ENCODE measurements around the gene KIAA0319L. TPM values are rescaled to one million over a fixed set of nuclear protein-coding genes. Genes with fewer than 3 reads are reported as not detected.

Gene KIAA0319L
- total RNA-seq, 1 experiment from 2014 or later, result 46.4 TPM

- H3K23ac ChIP-seq (ENCODE audit: insufficient read length, low read depth, low read length), result no peak overlapping the region
- no peaks in the 10 kb centered on the region for H3K23me2 ChIP-seq (ENCODE audit: insufficient read length, low read depth, low read length, poor library complexity, severe bottlenecking)
- Mint-ChIP-seq H3K4me1 (peaks cover 0 to 10% of the 10 kb centered on the region in 2 experiments; a peak in 2 of 4 replicates), H3K9me3 (no peaks in the 10 kb centered on the region), H3K27me3 (ENCODE audit: low read depth) (no peaks in the 10 kb centered on the region), H3K36me3 (ENCODE audit: insufficient read depth in 1 of 3, low read depth in 3 of 3) (peaks cover 30 to 73% (median 59%) of the 10 kb centered on the region in 3 experiments), H3K27ac (peak overlapping the region in 2 of 3 experiments; percentile 4 to 56; a peak in 2 of 7 replicates), H3K4me3 (no peak overlapping the region)
- H3K9ac ChIP-seq (ENCODE audit: extremely low read depth, insufficient read length, low read length), result no peak overlapping the region
- no peak for TF ChIP-seq CTCF (conservative IDR thresholded peaks at IDR 0.05)
- H3T11ph ChIP-seq (ENCODE audit: low read length), result no peak overlapping the region
- no peak overlapping the region for H3K18ac ChIP-seq (ENCODE audit: insufficient read length, low read depth, low read length)
- no peak for DNase-seq
- no peak overlapping the region for H2BK20ac ChIP-seq (ENCODE audit: low read depth, low read length, poor library complexity, severe bottlenecking)
- H2BK12ac ChIP-seq (ENCODE audit: insufficient read length, low read depth, low read length), result no peak overlapping the region
- no peak overlapping the region for H4K91ac ChIP-seq (ENCODE audit: insufficient read length, low read depth, low read length)
- H3K9me3 ChIP-seq (ENCODE audit: control insufficient read depth, low read depth, low read length), result no peaks in the 10 kb centered on the region
- WGBS (ENCODE audit: extremely low coverage, insufficient read length, low lambda C conversion rate), result no CpG with 5 or more reads among the region's 6 CpGs
- no peaks in the 10 kb centered on the region for H3K79me2 ChIP-seq (ENCODE audit: insufficient read depth, low read length)
- no peak overlapping the region for H2BK15ac ChIP-seq (ENCODE audit: low read depth, low read length)
- no peaks in the 10 kb centered on the region for H4K20me1 ChIP-seq (ENCODE audit: control insufficient read depth, insufficient read depth, insufficient read length)
- H2BK5ac ChIP-seq (ENCODE audit: insufficient read length, low read length), result no peak overlapping the region
- no peak overlapping the region for H3K14ac ChIP-seq (ENCODE audit: insufficient read depth, low read length)
- no peak overlapping the region for H2AK5ac ChIP-seq (ENCODE audit: insufficient read length, low read length)
- H3K4ac ChIP-seq (ENCODE audit: low read depth, low read length), result no peak overlapping the region
- no peak overlapping the region for H4K8ac ChIP-seq (replicated peaks; ENCODE audit: insufficient read length, low read depth, low read length)
- H3K79me1 ChIP-seq (ENCODE audit: insufficient read depth, low read depth, low read length, poor library complexity, severe bottlenecking), result no peaks in the 10 kb centered on the region
- no peak overlapping the region for H2AFZ ChIP-seq (ENCODE audit: low read length)
- no peak overlapping the region for H3K56ac ChIP-seq (ENCODE audit: insufficient read length, low read depth, low read length)
- no peaks in the 10 kb centered on the region for H3K4me1 ChIP-seq (ENCODE audit: insufficient read depth, low read length)
- no peak overlapping the region for H4K5ac ChIP-seq (ENCODE audit: insufficient read length, low read depth, low read length)
- no peak overlapping the region for H3K4me2 ChIP-seq (ENCODE audit: insufficient read depth, insufficient read length, low read length)
- H3K27me3 ChIP-seq (ENCODE audit: insufficient read depth, low read length), result no peaks in the 10 kb centered on the region
- H3K27ac ChIP-seq (ENCODE audit: insufficient read length, low read depth, low read length), result no peak overlapping the region
- H2BK120ac ChIP-seq (ENCODE audit: low read depth, low read length, poor library complexity, severe bottlenecking), result no peak overlapping the region
Observed at GRCh38 chr1:35605071-35605866, 48.1 kb upstream of the KIAA0319L start.

All from H9 (cell line).